NT2/D1 (cell line): ENCODE measurements around the gene TRPC4.

Experiments used
- SUZ12 ChIP-seq: IDR thresholded peaks from 2 replicates; pipeline ENCODE4 v1.6.1; 2011; ENCODE audit not compliant: insufficient read length, insufficient read depth; ENCODE audit errors: extremely low read depth
- YY1 ChIP-seq: IDR thresholded peaks from 2 replicates; pipeline ENCODE4 v1.6.1; 2011; ENCODE audit not compliant: insufficient read length, insufficient read depth

- no peak for TF ChIP-seq YY1
- no peak for TF ChIP-seq SUZ12
Observed at GRCh38 chr13:37806666-37807065, 62.9 kb downstream of the TRPC4 start.
